Erythroblast (primary cell): Measurements from ENCODE around the gene RBM15B.

ENCODE experiments used
- DNase-seq, 2 experiments: peaks; one replicate each; lab custom pipeline; 2025; lab: John Stamatoyannopoulos, UW
- GATA1 ChIP-seq: IDR thresholded peaks from 2 replicates; pipeline ENCODE4 v1.6.1; 2011; ENCODE audit warnings: low read depth, mild to moderate bottlenecking, control low read depth, low read length, moderate library complexity
- POLR2A ChIP-seq: IDR thresholded peaks from 2 replicates; pipeline ENCODE4 v1.6.1; 2011; ENCODE audit warnings: mild to moderate bottlenecking, low read length

Gene RBM15B

DNA sequence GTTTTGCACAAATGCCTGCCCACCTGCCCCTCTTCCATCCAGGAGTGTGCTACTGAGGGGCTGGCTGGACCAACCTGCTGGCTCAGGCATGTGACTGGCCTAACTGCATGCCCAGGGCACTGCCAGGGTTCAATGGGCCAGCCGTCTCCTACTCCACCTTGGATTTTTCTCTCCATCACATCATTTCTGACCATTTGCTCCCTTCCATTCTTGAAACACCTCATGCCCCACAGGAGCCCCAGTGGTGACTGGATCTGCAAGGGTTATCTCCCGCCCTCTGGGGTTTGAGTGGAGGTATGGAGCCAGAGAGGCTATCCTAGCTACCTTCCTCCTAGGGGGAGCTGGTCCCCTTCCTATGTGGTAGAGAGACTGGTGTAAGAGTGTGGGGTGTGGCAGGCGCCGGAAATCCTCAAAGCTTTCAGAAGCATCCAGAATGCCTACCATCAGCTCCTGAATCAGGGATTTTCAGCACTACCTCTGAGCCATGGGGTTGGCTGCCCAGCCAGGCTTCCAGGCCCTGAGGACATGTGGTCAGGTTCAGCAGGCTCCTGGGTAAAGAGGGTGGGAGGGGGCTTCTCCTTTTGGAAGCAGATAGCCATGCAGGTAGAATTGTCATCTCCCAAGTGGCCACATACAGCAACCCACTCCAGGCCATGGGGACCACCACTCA is 8.9 kb upstream of the RBM15B start:
- no peak for TF ChIP-seq GATA1
- TF ChIP-seq POLR2A, result no peak
- DNase-seq, result no peak

DNA sequence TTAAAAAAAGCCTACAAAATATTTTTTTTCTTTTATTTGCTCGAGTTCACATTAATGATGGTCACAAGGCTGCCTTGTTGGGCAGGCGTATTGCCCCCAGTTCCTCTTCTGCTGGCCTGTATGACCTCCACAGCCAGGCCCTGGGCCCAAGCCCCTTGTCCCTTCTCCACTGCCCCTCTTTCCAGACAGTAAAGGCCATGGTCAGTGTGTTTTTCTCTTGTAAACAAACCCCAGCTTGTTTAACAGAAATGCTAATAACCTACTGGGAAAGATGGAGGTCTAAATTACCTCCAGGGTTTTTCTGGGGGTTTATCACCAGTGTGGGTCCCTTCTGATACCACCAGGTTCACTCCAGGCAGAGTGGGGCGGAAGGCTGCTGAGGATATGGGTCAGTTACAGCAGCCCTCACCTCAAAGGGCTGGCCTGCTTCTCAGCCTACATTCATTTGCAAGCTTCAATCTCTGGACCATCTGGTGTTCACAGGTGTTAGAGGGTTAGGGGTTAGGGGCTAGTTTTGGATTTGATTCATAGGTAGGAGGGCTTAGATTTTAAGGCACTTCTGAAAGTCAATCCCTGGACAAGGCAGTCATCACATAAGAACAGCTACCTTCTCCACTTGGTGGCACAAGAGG is 8.0 kb upstream of the RBM15B start:
- DNase-seq, result no peak
- TF ChIP-seq GATA1 (no peak), POLR2A (no peak)

GRCh38 chr3:51384055-51384725 is 6.9 kb upstream of the RBM15B start:
- peak; percentile 63 to 66 for DNase-seq
- TF ChIP-seq POLR2A (no peak), GATA1 (no peak)

GRCh38 chr3:51384726-51385473 is 6.2 kb upstream of the RBM15B start, which contains the start of gene MANF:
TSS of gene MANF (plus strand) at chr3:51385291. CDS start at chr3:51385343, 52 bp downstream.
- peak; percentile 98 to 99 for DNase-seq

GRCh38 chr3:51385621-51386091 is 5.4 kb upstream of the RBM15B start:
- TF ChIP-seq POLR2A, result no peak
- no peak for TF ChIP-seq GATA1
- peak in 1 of 2 experiments; percentile 43 for DNase-seq

More at GRCh38 chr3:51384726-51385473, 6.2 kb upstream of the RBM15B start, which contains the start of gene MANF:
- TF ChIP-seq GATA1 (no peak), POLR2A (peak; percentile 84)

- DNase-seq, result peak; percentile 29 to 42
- TF ChIP-seq GATA1, result no peak
- TF ChIP-seq POLR2A, result no peak
These were observed 4.8 kb upstream of the RBM15B start for GRCh38 chr3:51386159-51386851.

GRCh38 chr3:51386852-51387229 is 4.2 kb upstream of the RBM15B start:
- no peak for DNase-seq

GRCh38 chr3:51387281-51387680 is 3.8 kb upstream of the RBM15B start:
- DNase-seq, result peak; percentile 76 to 81

More at GRCh38 chr3:51386852-51387229, 4.2 kb upstream of the RBM15B start:
- TF ChIP-seq GATA1, result no peak
- TF ChIP-seq POLR2A, result no peak

- DNase-seq, result peak; percentile 18 to 26
- TF ChIP-seq POLR2A (no peak), GATA1 (no peak)
These were observed 2.6 kb upstream of the RBM15B start for GRCh38 chr3:51388286-51389029.

DNA sequence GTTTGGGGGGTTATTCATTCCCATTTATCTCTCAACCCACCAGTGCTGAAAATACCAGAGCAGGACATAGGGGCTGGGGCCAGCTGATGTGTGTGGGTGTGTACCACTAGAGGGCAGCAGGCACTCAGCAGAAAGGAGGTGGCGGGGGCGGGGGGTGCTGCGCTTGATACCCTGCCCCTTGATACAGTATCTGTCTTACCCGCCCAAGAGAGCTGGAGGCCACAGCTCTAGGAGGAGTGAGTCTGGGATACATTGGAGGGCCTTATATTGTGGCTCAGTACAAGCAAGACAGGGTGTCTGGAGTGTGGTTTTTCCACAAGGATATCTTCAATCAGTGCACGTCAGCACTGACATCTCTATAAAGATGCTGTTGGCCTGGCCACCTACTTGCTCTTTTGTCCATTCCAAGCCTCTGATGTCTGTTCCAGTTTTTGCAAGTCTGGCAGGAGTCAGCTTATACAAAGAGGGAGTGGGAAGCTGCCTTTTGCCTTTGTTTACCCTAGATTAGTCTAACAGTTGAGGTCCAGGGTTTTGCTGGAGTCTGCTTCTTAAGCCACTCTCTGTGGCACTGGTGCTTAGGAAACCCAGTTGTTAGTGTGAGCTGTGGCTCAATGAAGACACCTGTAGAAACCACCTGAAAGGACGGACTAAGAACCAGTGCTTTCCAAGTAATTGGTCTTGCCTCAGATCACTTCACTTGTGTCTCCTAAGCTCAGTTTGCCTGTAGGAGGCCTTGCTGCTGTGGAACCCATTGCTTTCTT is 1.5 kb upstream of the RBM15B start:
- peak; percentile 22 for TF ChIP-seq POLR2A
- TF ChIP-seq GATA1, result no peak
- DNase-seq, result peak; percentile 78 to 83

- no peak for TF ChIP-seq POLR2A
- TF ChIP-seq GATA1, result no peak
- DNase-seq, result no peak
These were observed 625 bp upstream of the RBM15B start for GRCh38 chr3:51390246-51391074.
